IPS DF 6.9 (cell line): ENCODE results near the gene CD177.
"Not testable (repeated sequence)": the region's sequence is repeated elsewhere in the genome, so short reads cannot be mapped to it uniquely, and the experiment has no call there.

ENCODE experiments used
- DNase-seq: peaks from one replicate; pipeline ENCODE4 v3.0.0-alpha.2; 2013; ENCODE audit warnings: low read depth, low spot score
- H3K27ac ChIP-seq: one replicate; pipeline ENCODE4 v1.5.1; 2013; ENCODE audit warnings: low read length, control low read depth
- H3K27me3 ChIP-seq: 2 replicates; pipeline ENCODE4 v1.6.1; 2013; ENCODE audit warnings: mild to moderate bottlenecking, low read length; ENCODE audit not compliant: control insufficient read depth, insufficient read depth
- H3K36me3 ChIP-seq: 2 replicates; pipeline ENCODE4 v1.6.1; 2013; ENCODE audit warnings: low read length; ENCODE audit not compliant: control insufficient read depth, insufficient read depth
- H3K4me1 ChIP-seq: 2 replicates; pipeline ENCODE4 v1.6.1; 2013; ENCODE audit warnings: low read length; ENCODE audit not compliant: control insufficient read depth, insufficient read depth
- H3K4me3 ChIP-seq: 2 replicates; pipeline ENCODE4 v1.5.1; 2013; ENCODE audit warnings: mild to moderate bottlenecking, low read length
- H3K9me3 ChIP-seq: 2 replicates; pipeline ENCODE4 v1.6.1; 2013; ENCODE audit warnings: low read length, inconsistent platforms; ENCODE audit not compliant: control insufficient read depth, insufficient read depth
- WGBS: extraction: QIAGEN DNeasy Blood & Tissue Kit; methylation state at CpG from one replicate; pipeline ENCODE4 v1.1.7; 2013; ENCODE audit warnings: mixed read lengths, missing lambda C conversion rate; ENCODE audit not compliant: insufficient read length, insufficient coverage; 5-methylcytosine and 5-hydroxymethylcytosine counted together

The CD177 gene

GRCh38 chr19:43380008-43380407, 26.5 kb downstream of the CD177 start:
- Histone ChIP-seq H3K4me1 (peaks cover 4% of the 10 kb centered on the region; the same call in 1 of the 2 replicates), H3K9me3 (no peaks in the 10 kb centered on the region), H3K27ac (no peak overlapping the region), H3K27me3 (no peaks in the 10 kb centered on the region), H3K4me3 (no peak overlapping the region), H3K36me3 (no peaks in the 10 kb centered on the region)
- no peak for DNase-seq
- no CpG with 5 or more reads among the region's 14 CpGs for WGBS

- DNase-seq, result no peak
Measured at GRCh38 chr19:43380771-43381386, 27.4 kb downstream of the CD177 start.

GRCh38 chr19:43382586-43383216, 29.2 kb downstream of the CD177 start:
- H3K27me3 ChIP-seq, H3K36me3 ChIP-seq, H3K4me3 ChIP-seq, H3K9me3 ChIP-seq, DNase-seq, H3K4me1 ChIP-seq, H3K27ac ChIP-seq: not testable (repeated sequence)
- no CpG with 5 or more reads among the region's 12 CpGs for WGBS

More at GRCh38 chr19:43380771-43381386, 27.4 kb downstream of the CD177 start:
- peaks cover 4% of the 10 kb centered on the region; the same call in 1 of the 2 replicates for H3K4me1 ChIP-seq
- H3K4me3 ChIP-seq, result no peak overlapping the region
- H3K27me3 ChIP-seq, result no peaks in the 10 kb centered on the region
- H3K27ac ChIP-seq, result no peak overlapping the region
- WGBS, result no CpG with 5 or more reads among the region's 4 CpGs
- H3K9me3 ChIP-seq, result no peaks in the 10 kb centered on the region
- no peaks in the 10 kb centered on the region for H3K36me3 ChIP-seq

- not testable (repeated sequence) for H3K27ac ChIP-seq, H3K4me1 ChIP-seq, DNase-seq, H3K27me3 ChIP-seq, H3K36me3 ChIP-seq, H3K4me3 ChIP-seq, H3K9me3 ChIP-seq
- no CpG with 5 or more reads among the region's 7 CpGs for WGBS
Measured at GRCh38 chr19:43383254-43383653, 29.8 kb downstream of the CD177 start.

GRCh38 chr19:43383759-43384158, 30.3 kb downstream of the CD177 start:
- not testable (repeated sequence) for H3K4me1 ChIP-seq, H3K27me3 ChIP-seq, H3K9me3 ChIP-seq, H3K4me3 ChIP-seq, H3K36me3 ChIP-seq, H3K27ac ChIP-seq, DNase-seq
- no CpG with 5 or more reads among the region's 3 CpGs for WGBS

- H3K4me1 ChIP-seq, H3K36me3 ChIP-seq, H3K27ac ChIP-seq, DNase-seq, H3K9me3 ChIP-seq, H3K27me3 ChIP-seq, H3K4me3 ChIP-seq: not testable (repeated sequence)
- WGBS, result 100% methylated on average over 1 of the region's 11 CpGs
Measured at GRCh38 chr19:43390903-43391551, 37.5 kb downstream of the CD177 start.

- not testable (repeated sequence) for H3K27ac ChIP-seq, H3K36me3 ChIP-seq, H3K4me1 ChIP-seq, H3K4me3 ChIP-seq, H3K27me3 ChIP-seq, H3K9me3 ChIP-seq, DNase-seq
- no CpG with 5 or more reads among the region's 6 CpGs for WGBS
Measured at GRCh38 chr19:43391552-43391935, 38.1 kb downstream of the CD177 start.

- not testable (repeated sequence) for H3K36me3 ChIP-seq, DNase-seq, H3K4me3 ChIP-seq, H3K27me3 ChIP-seq, H3K27ac ChIP-seq, H3K4me1 ChIP-seq, H3K9me3 ChIP-seq
- WGBS, result no CpG with 5 or more reads among the region's 3 CpGs
Measured at GRCh38 chr19:43393501-43393900, 40.0 kb downstream of the CD177 start.

- no CpG with 5 or more reads among the region's 6 CpGs for WGBS
- no peak for DNase-seq
- Histone ChIP-seq H3K4me1 (no peaks in the 10 kb centered on the region), H3K27ac (no peak overlapping the region), H3K36me3 (no peaks in the 10 kb centered on the region), H3K27me3 (no peaks in the 10 kb centered on the region), H3K9me3 (no peaks in the 10 kb centered on the region), H3K4me3 (no peak overlapping the region)
Measured at GRCh38 chr19:43395561-43395960, 42.1 kb downstream of the CD177 start.

GRCh38 chr19:43406297-43406696, 52.8 kb downstream of the CD177 start:
- no peak overlapping the region; the same call in 1 of the 2 replicates for H3K4me3 ChIP-seq
- no peak for DNase-seq
- no peaks in the 10 kb centered on the region for H3K36me3 ChIP-seq
- no CpG with 5 or more reads among the region's 24 CpGs for WGBS
- no peaks in the 10 kb centered on the region for H3K27me3 ChIP-seq
- no peak overlapping the region for H3K27ac ChIP-seq
- no peaks in the 10 kb centered on the region for H3K9me3 ChIP-seq
- H3K4me1 ChIP-seq, result peaks cover 1% of the 10 kb centered on the region; the same call in 1 of the 2 replicates
